ENCODE measurements around the gene NKX1-1. TPM values are rescaled to one million over a fixed set of nuclear protein-coding genes. Genes with fewer than 3 reads are reported as not detected.

NKX1-1 gene
- total and polyA plus RNA-seq, 2 of the 8 experiments (the other 6 are each of a cell fraction or from before 2014, with no cell fraction given), result not detected

- TF ChIP-seq, protein P1, sequence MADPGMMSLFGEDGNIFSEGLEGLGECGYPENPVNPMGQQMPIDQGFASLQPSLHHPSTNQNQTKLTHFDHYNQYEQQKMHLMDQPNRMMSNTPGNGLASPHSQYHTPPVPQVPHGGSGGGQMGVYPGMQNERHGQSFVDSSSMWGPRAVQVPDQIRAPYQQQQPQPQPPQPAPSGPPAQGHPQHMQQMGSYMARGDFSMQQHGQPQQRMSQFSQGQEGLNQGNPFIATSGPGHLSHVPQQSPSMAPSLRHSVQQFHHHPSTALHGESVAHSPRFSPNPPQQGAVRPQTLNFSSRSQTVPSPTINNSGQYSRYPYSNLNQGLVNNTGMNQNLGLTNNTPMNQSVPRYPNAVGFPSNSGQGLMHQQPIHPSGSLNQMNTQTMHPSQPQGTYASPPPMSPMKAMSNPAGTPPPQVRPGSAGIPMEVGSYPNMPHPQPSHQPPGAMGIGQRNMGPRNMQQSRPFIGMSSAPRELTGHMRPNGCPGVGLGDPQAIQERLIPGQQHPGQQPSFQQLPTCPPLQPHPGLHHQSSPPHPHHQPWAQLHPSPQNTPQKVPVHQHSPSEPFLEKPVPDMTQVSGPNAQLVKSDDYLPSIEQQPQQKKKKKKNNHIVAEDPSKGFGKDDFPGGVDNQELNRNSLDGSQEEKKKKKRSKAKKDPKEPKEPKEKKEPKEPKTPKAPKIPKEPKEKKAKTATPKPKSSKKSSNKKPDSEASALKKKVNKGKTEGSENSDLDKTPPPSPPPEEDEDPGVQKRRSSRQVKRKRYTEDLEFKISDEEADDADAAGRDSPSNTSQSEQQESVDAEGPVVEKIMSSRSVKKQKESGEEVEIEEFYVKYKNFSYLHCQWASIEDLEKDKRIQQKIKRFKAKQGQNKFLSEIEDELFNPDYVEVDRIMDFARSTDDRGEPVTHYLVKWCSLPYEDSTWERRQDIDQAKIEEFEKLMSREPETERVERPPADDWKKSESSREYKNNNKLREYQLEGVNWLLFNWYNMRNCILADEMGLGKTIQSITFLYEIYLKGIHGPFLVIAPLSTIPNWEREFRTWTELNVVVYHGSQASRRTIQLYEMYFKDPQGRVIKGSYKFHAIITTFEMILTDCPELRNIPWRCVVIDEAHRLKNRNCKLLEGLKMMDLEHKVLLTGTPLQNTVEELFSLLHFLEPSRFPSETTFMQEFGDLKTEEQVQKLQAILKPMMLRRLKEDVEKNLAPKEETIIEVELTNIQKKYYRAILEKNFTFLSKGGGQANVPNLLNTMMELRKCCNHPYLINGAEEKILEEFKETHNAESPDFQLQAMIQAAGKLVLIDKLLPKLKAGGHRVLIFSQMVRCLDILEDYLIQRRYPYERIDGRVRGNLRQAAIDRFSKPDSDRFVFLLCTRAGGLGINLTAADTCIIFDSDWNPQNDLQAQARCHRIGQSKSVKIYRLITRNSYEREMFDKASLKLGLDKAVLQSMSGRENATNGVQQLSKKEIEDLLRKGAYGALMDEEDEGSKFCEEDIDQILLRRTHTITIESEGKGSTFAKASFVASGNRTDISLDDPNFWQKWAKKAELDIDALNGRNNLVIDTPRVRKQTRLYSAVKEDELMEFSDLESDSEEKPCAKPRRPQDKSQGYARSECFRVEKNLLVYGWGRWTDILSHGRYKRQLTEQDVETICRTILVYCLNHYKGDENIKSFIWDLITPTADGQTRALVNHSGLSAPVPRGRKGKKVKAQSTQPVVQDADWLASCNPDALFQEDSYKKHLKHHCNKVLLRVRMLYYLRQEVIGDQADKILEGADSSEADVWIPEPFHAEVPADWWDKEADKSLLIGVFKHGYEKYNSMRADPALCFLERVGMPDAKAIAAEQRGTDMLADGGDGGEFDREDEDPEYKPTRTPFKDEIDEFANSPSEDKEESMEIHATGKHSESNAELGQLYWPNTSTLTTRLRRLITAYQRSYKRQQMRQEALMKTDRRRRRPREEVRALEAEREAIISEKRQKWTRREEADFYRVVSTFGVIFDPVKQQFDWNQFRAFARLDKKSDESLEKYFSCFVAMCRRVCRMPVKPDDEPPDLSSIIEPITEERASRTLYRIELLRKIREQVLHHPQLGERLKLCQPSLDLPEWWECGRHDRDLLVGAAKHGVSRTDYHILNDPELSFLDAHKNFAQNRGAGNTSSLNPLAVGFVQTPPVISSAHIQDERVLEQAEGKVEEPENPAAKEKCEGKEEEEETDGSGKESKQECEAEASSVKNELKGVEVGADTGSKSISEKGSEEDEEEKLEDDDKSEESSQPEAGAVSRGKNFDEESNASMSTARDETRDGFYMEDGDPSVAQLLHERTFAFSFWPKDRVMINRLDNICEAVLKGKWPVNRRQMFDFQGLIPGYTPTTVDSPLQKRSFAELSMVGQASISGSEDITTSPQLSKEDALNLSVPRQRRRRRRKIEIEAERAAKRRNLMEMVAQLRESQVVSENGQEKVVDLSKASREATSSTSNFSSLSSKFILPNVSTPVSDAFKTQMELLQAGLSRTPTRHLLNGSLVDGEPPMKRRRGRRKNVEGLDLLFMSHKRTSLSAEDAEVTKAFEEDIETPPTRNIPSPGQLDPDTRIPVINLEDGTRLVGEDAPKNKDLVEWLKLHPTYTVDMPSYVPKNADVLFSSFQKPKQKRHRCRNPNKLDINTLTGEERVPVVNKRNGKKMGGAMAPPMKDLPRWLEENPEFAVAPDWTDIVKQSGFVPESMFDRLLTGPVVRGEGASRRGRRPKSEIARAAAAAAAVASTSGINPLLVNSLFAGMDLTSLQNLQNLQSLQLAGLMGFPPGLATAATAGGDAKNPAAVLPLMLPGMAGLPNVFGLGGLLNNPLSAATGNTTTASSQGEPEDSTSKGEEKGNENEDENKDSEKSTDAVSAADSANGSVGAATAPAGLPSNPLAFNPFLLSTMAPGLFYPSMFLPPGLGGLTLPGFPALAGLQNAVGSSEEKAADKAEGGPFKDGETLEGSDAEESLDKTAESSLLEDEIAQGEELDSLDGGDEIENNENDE (IDR thresholded peaks at IDR 0.05; ENCODE audit: insufficient replicate concordance, low read length), result no peak
- TF ChIP-seq EP300 (IDR thresholded peaks at IDR 0.05; ENCODE audit: borderline replicate concordance in 1 of 2, low read depth in 2 of 2, low read length in 2 of 2), result no peak
- no peak for TF ChIP-seq BACH1 (IDR thresholded peaks at IDR 0.05; ENCODE audit: low read length)
- no peak for TF ChIP-seq GTF2F1 (IDR thresholded peaks at IDR 0.05; ENCODE audit: borderline replicate concordance, low read depth, low read length)
- TF ChIP-seq, protein P2, sequence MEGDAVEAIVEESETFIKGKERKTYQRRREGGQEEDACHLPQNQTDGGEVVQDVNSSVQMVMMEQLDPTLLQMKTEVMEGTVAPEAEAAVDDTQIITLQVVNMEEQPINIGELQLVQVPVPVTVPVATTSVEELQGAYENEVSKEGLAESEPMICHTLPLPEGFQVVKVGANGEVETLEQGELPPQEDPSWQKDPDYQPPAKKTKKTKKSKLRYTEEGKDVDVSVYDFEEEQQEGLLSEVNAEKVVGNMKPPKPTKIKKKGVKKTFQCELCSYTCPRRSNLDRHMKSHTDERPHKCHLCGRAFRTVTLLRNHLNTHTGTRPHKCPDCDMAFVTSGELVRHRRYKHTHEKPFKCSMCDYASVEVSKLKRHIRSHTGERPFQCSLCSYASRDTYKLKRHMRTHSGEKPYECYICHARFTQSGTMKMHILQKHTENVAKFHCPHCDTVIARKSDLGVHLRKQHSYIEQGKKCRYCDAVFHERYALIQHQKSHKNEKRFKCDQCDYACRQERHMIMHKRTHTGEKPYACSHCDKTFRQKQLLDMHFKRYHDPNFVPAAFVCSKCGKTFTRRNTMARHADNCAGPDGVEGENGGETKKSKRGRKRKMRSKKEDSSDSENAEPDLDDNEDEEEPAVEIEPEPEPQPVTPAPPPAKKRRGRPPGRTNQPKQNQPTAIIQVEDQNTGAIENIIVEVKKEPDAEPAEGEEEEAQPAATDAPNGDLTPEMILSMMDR (IDR thresholded peaks at IDR 0.05; ENCODE audit: control extremely low read depth in 1 of 3, insufficient read depth in 1 of 3, low read depth in 1 of 3, low read length in 3 of 3), result no peak
- TF ChIP-seq BCL11A (IDR thresholded peaks at IDR 0.05; ENCODE audit: low read depth in 2 of 2, low read length in 2 of 2), result no peak
These were observed 28.5 kb downstream of the NKX1-1 start (continued) for GRCh38 chr4:1377606-1378261.

Measured in H1 (cell line).